ENCODE measurements around the gene DRAM1. TPM values are rescaled to one million over a fixed set of nuclear protein-coding genes. Genes with fewer than 3 reads are reported as not detected.

Gene DRAM1
- total RNA-seq, 1 donor from 2014 or later, result 20.4 TPM

DNA sequence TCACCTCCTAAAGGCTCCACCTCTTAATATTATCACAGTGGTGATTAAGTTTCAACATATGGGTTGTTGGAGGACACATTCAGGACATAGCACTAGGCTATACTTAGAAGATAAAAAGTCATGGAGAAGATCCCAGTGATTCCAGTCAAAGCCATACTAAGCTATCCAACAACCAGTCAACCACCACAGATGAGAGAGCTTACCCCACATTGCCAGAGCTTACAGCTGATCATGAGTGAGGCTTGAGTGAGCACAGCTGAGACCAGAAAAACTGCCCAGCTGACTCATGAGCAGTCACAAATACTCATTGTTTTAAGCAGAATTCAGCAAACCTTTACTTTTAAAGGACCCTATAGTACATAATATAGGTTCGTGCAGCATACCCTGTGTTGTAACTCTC is 85.1 kb downstream of the DRAM1 start:
- no peaks in the 10 kb centered on the region for H3K79me2 ChIP-seq (ENCODE audit: insufficient read depth, low read length)
- no peaks in the 10 kb centered on the region for H3K4me1 ChIP-seq (ENCODE audit: insufficient read depth, low read length)
- H3K36me3 Mint-ChIP-seq (ENCODE audit: low read depth, unreplicated experiment), result no peaks in the 10 kb centered on the region
- no peak overlapping the region for H3K4me2 ChIP-seq (ENCODE audit: low read length)
- no peak overlapping the region for H3K9ac ChIP-seq (ENCODE audit: low read length)
- H4K20me1 ChIP-seq (ENCODE audit: insufficient read depth, low read length), result no peaks in the 10 kb centered on the region
- H3K27ac Mint-ChIP-seq (ENCODE audit: unreplicated experiment), result no peak overlapping the region
- H3K27me3 Mint-ChIP-seq (ENCODE audit: low read depth, unreplicated experiment), result peaks cover 2% of the 10 kb centered on the region
- DNase-seq (ENCODE audit: low read depth) (no peak), FAIRE-seq (no peak)
- no peaks in the 10 kb centered on the region for H3K27me3 ChIP-seq (ENCODE audit: insufficient read depth, low read length)
- H3K9me3 Mint-ChIP-seq (ENCODE audit: unreplicated experiment), result no peaks in the 10 kb centered on the region
- no peaks in the 10 kb centered on the region for H3K36me3 ChIP-seq (ENCODE audit: insufficient read depth, low read length)
- H3K9me3 ChIP-seq (ENCODE audit: insufficient read depth, low read depth, low read length), result no peaks in the 10 kb centered on the region
- H2AFZ ChIP-seq (ENCODE audit: low read depth, low read length), result no peak overlapping the region
- H3K4me1 Mint-ChIP-seq (ENCODE audit: low read depth, unreplicated experiment), result no peaks in the 10 kb centered on the region
- H3K4me3 Mint-ChIP-seq (ENCODE audit: unreplicated experiment), result no peak overlapping the region
- no peak overlapping the region for H3K4me3 ChIP-seq (ENCODE audit: insufficient read depth, low read depth, low read length)
- no peak overlapping the region for H3K27ac ChIP-seq (ENCODE audit: low read depth, low read length)
- TF ChIP-seq CTCF (IDR thresholded peaks at IDR 0.05; ENCODE audit: insufficient read depth, low read depth, low read length) (no peak), EZH2 (IDR thresholded peaks at IDR 0.05; ENCODE audit: insufficient read depth, low read length) (no peak)

- Histone ChIP-seq H3K4me1 (ENCODE audit: insufficient read depth, low read length) (no peaks in the 10 kb centered on the region), H3K4me3 (ENCODE audit: insufficient read depth, low read depth, low read length) (no peak overlapping the region), H3K9me3 (ENCODE audit: insufficient read depth, low read depth, low read length) (no peaks in the 10 kb centered on the region), H3K79me2 (ENCODE audit: insufficient read depth, low read length) (no peaks in the 10 kb centered on the region), H4K20me1 (ENCODE audit: insufficient read depth, low read length) (no peaks in the 10 kb centered on the region), H3K4me2 (ENCODE audit: low read length) (no peak overlapping the region), H3K27me3 (ENCODE audit: insufficient read depth, low read length) (no peaks in the 10 kb centered on the region), H2AFZ (ENCODE audit: low read depth, low read length) (no peak overlapping the region), H3K27ac (ENCODE audit: low read depth, low read length) (no peak overlapping the region), H3K36me3 (ENCODE audit: insufficient read depth, low read length) (no peaks in the 10 kb centered on the region), H3K9ac (ENCODE audit: low read length) (no peak overlapping the region)
- FAIRE-seq, result no peak
- Mint-ChIP-seq H3K4me1 (ENCODE audit: low read depth, unreplicated experiment) (no peaks in the 10 kb centered on the region), H3K4me3 (ENCODE audit: unreplicated experiment) (no peak overlapping the region), H3K9me3 (ENCODE audit: unreplicated experiment) (no peaks in the 10 kb centered on the region), H3K36me3 (ENCODE audit: low read depth, unreplicated experiment) (no peaks in the 10 kb centered on the region), H3K27ac (ENCODE audit: unreplicated experiment) (no peak overlapping the region), H3K27me3 (ENCODE audit: low read depth, unreplicated experiment) (peaks cover 2% of the 10 kb centered on the region)
- TF ChIP-seq CTCF (IDR thresholded peaks at IDR 0.05; ENCODE audit: insufficient read depth, low read depth, low read length) (no peak), EZH2 (IDR thresholded peaks at IDR 0.05; ENCODE audit: insufficient read depth, low read length) (no peak)
- DNase-seq (ENCODE audit: low read depth), result no peak
These were observed 86.3 kb downstream of the DRAM1 start for GRCh38 chr12:101963697-101964096.

DNA sequence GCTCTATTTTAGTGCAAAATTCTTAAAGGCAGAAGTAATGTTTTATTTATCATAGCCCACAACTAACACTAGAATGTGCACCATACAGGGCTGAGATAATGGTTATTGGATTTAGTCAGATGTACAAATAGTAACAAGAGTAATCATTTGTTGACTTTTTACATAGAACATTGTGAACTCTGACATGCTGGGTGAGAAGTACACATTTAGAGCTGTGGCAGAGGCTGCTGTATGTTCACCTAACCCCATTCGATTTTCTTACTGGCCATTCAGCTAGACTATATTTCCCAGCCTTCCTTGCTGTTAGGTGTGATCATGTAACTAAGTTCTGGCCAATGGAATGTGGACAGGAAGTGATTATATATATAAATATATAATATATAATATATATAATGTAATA is 89.1 kb downstream of the DRAM1 start:
- Histone ChIP-seq H3K79me2 (ENCODE audit: insufficient read depth, low read length) (no peaks in the 10 kb centered on the region), H3K36me3 (ENCODE audit: insufficient read depth, low read length) (no peaks in the 10 kb centered on the region), H3K9me3 (ENCODE audit: insufficient read depth, low read depth, low read length) (no peaks in the 10 kb centered on the region), H4K20me1 (ENCODE audit: insufficient read depth, low read length) (no peaks in the 10 kb centered on the region), H3K27ac (ENCODE audit: low read depth, low read length) (no peak overlapping the region), H3K27me3 (ENCODE audit: insufficient read depth, low read length) (no peaks in the 10 kb centered on the region), H3K9ac (ENCODE audit: low read length) (no peak overlapping the region), H2AFZ (ENCODE audit: low read depth, low read length) (no peak overlapping the region), H3K4me2 (ENCODE audit: low read length) (no peak overlapping the region), H3K4me1 (ENCODE audit: insufficient read depth, low read length) (no peaks in the 10 kb centered on the region), H3K4me3 (ENCODE audit: insufficient read depth, low read depth, low read length) (no peak overlapping the region)
- Mint-ChIP-seq H3K9me3 (ENCODE audit: unreplicated experiment) (no peaks in the 10 kb centered on the region), H3K27me3 (ENCODE audit: low read depth, unreplicated experiment) (peaks cover 2% of the 10 kb centered on the region), H3K4me3 (ENCODE audit: unreplicated experiment) (no peak overlapping the region), H3K36me3 (ENCODE audit: low read depth, unreplicated experiment) (no peaks in the 10 kb centered on the region), H3K27ac (ENCODE audit: unreplicated experiment) (no peak overlapping the region), H3K4me1 (ENCODE audit: low read depth, unreplicated experiment) (no peaks in the 10 kb centered on the region)
- DNase-seq (ENCODE audit: low read depth), result no peak
- FAIRE-seq, result no peak
- TF ChIP-seq EZH2 (IDR thresholded peaks at IDR 0.05; ENCODE audit: insufficient read depth, low read length), result no peak
